Fibroblast of skin of right biceps (primary cell): ENCODE data around the gene ITGBL1.

Experiments used
- DNase-seq: peaks from one replicate; pipeline ENCODE4 v3.0.0-alpha.2; 2013

Gene ITGBL1

GRCh38 chr13:101708115-101708514, 255.6 kb downstream of the ITGBL1 start:
- no peak for DNase-seq

- no peak for DNase-seq
Observed at GRCh38 chr13:101709952-101710351, 257.5 kb downstream of the ITGBL1 start.

GRCh38 chr13:101711307-101712025, 259.0 kb downstream of the ITGBL1 start:
- DNase-seq, result no peak

- DNase-seq, result no peak
Observed at GRCh38 chr13:101712026-101712348, 259.5 kb downstream of the ITGBL1 start.

GRCh38 chr13:101714195-101714594, 261.7 kb downstream of the ITGBL1 start:
- DNase-seq, result no peak

- no peak for DNase-seq
Observed at GRCh38 chr13:101717353-101717752, 264.9 kb downstream of the ITGBL1 start.

GRCh38 chr13:101718496-101718895, 266.0 kb downstream of the ITGBL1 start:
- DNase-seq, result no peak

GRCh38 chr13:101726681-101727080, 274.2 kb downstream of the ITGBL1 start:
- DNase-seq, result no peak

GRCh38 chr13:101727118-101727517, 274.6 kb downstream of the ITGBL1 start:
- no peak for DNase-seq

- no peak for DNase-seq
Observed at GRCh38 chr13:101728021-101728420, 275.5 kb downstream of the ITGBL1 start.

GRCh38 chr13:101728615-101729014, 276.1 kb downstream of the ITGBL1 start:
- no peak for DNase-seq

- no peak for DNase-seq
Observed at GRCh38 chr13:101730420-101731000, 278.0 kb downstream of the ITGBL1 start.

GRCh38 chr13:101736566-101736965, 284.1 kb downstream of the ITGBL1 start:
- DNase-seq, result no peak

- no peak for DNase-seq
Observed at GRCh38 chr13:101738336-101738735, 285.9 kb downstream of the ITGBL1 start.

GRCh38 chr13:101739382-101740178, 287.1 kb downstream of the ITGBL1 start:
- DNase-seq, result no peak

- no peak for DNase-seq
Observed at GRCh38 chr13:101746513-101746912, 294.0 kb downstream of the ITGBL1 start.

GRCh38 chr13:101747039-101747438, 294.6 kb downstream of the ITGBL1 start:
- no peak for DNase-seq

- no peak for DNase-seq
Observed at GRCh38 chr13:101749584-101749983, 297.1 kb downstream of the ITGBL1 start.

GRCh38 chr13:101751488-101751887, 299.0 kb downstream of the ITGBL1 start:
- DNase-seq, result peak; percentile 62

- DNase-seq, result no peak
Observed at GRCh38 chr13:101752432-101752831, 300.0 kb downstream of the ITGBL1 start.

- DNase-seq, result no peak
Observed at GRCh38 chr13:101755228-101755887, 302.9 kb downstream of the ITGBL1 start.

- peak; percentile 31 for DNase-seq
Observed at GRCh38 chr13:101757446-101758039, 305.1 kb downstream of the ITGBL1 start.

- DNase-seq, result peak; percentile 19
Observed at GRCh38 chr13:101763191-101763590, 310.7 kb downstream of the ITGBL1 start.
